GM23338 (cell line): ENCODE measurements around the gene SMIM14. TPM values are rescaled to one million over a fixed set of nuclear protein-coding genes. Genes with fewer than 3 reads are reported as not detected.
"Not testable (repeated sequence)": the region's sequence is repeated elsewhere in the genome, so short reads cannot be mapped to it uniquely, and the experiment has no call there.

Experiments
- ATAC-seq: fragments of 200-7000 bp; cut with Tn5 transposase; 3 replicates; pipeline ENCODE4 v1.9.1; 2020
- DNase-seq: peaks from one replicate; pipeline ENCODE4 v3.0.0-alpha.2; 2015; ENCODE audit warnings: low spot score
- H2AFZ ChIP-seq: fragments of 200-600 bp; sonication (generic); 2 replicates; pipeline ENCODE4 v1.8.0; 2016; ENCODE audit warnings: antibody characterized with exemption, mild to moderate bottlenecking, moderate library complexity
- H3F3A ChIP-seq: fragments of 200-600 bp; sonication (generic); replicated peaks from 2 replicates; pipeline ENCODE4 v1.8.0; 2017; ENCODE audit warnings: antibody characterized with exemption, mixed run types, low read depth
- H3K27ac ChIP-seq: fragments of 200-600 bp; sonication (generic); 2 replicates; pipeline ENCODE4 v1.6.1; 2016; ENCODE audit warnings: low read depth
- H3K27me3 ChIP-seq: fragments of 200-600 bp; sonication (generic); 2 replicates; pipeline ENCODE4 v1.8.0; 2016; ENCODE audit warnings: mild to moderate bottlenecking, mixed run types, moderate library complexity; ENCODE audit not compliant: insufficient read depth
- H3K36me3 ChIP-seq: fragments of 200-600 bp; sonication (generic); 2 replicates; pipeline ENCODE4 v1.8.0; 2016; ENCODE audit warnings: mild to moderate bottlenecking; ENCODE audit not compliant: insufficient read depth
- H3K4me1 ChIP-seq: fragments of 200-600 bp; sonication (generic); 2 replicates; pipeline ENCODE4 v1.8.0; 2016; ENCODE audit warnings: mild to moderate bottlenecking, moderate library complexity; ENCODE audit not compliant: insufficient read depth
- H3K4me2 ChIP-seq: fragments of 200-600 bp; sonication (generic); 2 replicates; pipeline ENCODE4 v1.7.1; 2017; ENCODE audit warnings: mixed run types
- H3K4me3 ChIP-seq: fragments of 200-600 bp; sonication (generic); 2 replicates; pipeline ENCODE4 v1.6.1; 2016; ENCODE audit warnings: mixed run types
- H3K79me2 ChIP-seq: fragments of 200-600 bp; sonication (generic); replicated peaks from 2 replicates; pipeline ENCODE4 v1.8.0; 2017; ENCODE audit warnings: mild to moderate bottlenecking; ENCODE audit not compliant: insufficient read depth
- H3K9me2 ChIP-seq: fragments of 200-600 bp; sonication (generic); 2 replicates; pipeline ENCODE4 v1.8.0; 2017; ENCODE audit not compliant: insufficient read depth
- H4K20me1 ChIP-seq: fragments of 200-600 bp; sonication (generic); replicated peaks from 2 replicates; pipeline ENCODE4 v1.8.0; 2017; ENCODE audit warnings: mild to moderate bottlenecking; ENCODE audit not compliant: insufficient read depth
- H3K27ac Mint-ChIP-seq: 2 replicates; pipeline ENCODE4 v1.8.0; 2020; ENCODE audit warnings: inconsistent platforms, mild to moderate bottlenecking, moderate library complexity, mixed read lengths
- H3K27me3 Mint-ChIP-seq: 3 replicates; pipeline ENCODE4 v1.8.0; 2022; ENCODE audit warnings: low read depth, mild to moderate bottlenecking, moderate library complexity, mixed read lengths, inconsistent platforms; ENCODE audit not compliant: insufficient read depth, poor library complexity
- H3K36me3 Mint-ChIP-seq: 3 replicates; pipeline ENCODE4 v1.8.0; 2021; ENCODE audit warnings: low read depth, mild to moderate bottlenecking, inconsistent platforms, moderate library complexity, mixed read lengths
- H3K4me1 Mint-ChIP-seq: 3 replicates; pipeline ENCODE4 v1.8.0; 2020; ENCODE audit warnings: mild to moderate bottlenecking, inconsistent platforms, mixed read lengths
- H3K4me3 Mint-ChIP-seq: 3 replicates; pipeline ENCODE4 v1.8.0; 2021; ENCODE audit warnings: moderate library complexity, mild to moderate bottlenecking, inconsistent platforms, mixed read lengths
- H3K9me3 Mint-ChIP-seq: 3 replicates; pipeline ENCODE4 v1.8.0; 2020; ENCODE audit warnings: moderate library complexity, mild to moderate bottlenecking, inconsistent platforms, mixed read lengths
- polyA plus RNA-seq: library from polyadenylated mRNA; unstranded; fragments of >200 nt; fragmentation: Nextera tagmentation; extraction: Ambion mirVana; gene quantifications from 2 replicates; pipeline ENCODE4 v1.2.1, GENCODE V29; 2016
- total RNA-seq: library from RNA; depleted of rRNA; stranded (reverse); fragments of >200 nt; shearing (Covaris generic); gene quantifications from 2 replicates; pipeline ENCODE4 v1.2.3, GENCODE V29; 2014
- TF ChIP-seq, protein P1 (sequence below): fragments of 250-450 bp; sonication (Bioruptor Pico); IDR thresholded peaks from 2 replicates; pipeline ENCODE4 v1.5.0; 2020; ENCODE audit warnings: mild to moderate bottlenecking, moderate library complexity

The SMIM14 gene
- total and polyA plus RNA-seq, 2 experiments from 2014 or later: 29.0 to 52.6 TPM

- TF ChIP-seq, protein P1, sequence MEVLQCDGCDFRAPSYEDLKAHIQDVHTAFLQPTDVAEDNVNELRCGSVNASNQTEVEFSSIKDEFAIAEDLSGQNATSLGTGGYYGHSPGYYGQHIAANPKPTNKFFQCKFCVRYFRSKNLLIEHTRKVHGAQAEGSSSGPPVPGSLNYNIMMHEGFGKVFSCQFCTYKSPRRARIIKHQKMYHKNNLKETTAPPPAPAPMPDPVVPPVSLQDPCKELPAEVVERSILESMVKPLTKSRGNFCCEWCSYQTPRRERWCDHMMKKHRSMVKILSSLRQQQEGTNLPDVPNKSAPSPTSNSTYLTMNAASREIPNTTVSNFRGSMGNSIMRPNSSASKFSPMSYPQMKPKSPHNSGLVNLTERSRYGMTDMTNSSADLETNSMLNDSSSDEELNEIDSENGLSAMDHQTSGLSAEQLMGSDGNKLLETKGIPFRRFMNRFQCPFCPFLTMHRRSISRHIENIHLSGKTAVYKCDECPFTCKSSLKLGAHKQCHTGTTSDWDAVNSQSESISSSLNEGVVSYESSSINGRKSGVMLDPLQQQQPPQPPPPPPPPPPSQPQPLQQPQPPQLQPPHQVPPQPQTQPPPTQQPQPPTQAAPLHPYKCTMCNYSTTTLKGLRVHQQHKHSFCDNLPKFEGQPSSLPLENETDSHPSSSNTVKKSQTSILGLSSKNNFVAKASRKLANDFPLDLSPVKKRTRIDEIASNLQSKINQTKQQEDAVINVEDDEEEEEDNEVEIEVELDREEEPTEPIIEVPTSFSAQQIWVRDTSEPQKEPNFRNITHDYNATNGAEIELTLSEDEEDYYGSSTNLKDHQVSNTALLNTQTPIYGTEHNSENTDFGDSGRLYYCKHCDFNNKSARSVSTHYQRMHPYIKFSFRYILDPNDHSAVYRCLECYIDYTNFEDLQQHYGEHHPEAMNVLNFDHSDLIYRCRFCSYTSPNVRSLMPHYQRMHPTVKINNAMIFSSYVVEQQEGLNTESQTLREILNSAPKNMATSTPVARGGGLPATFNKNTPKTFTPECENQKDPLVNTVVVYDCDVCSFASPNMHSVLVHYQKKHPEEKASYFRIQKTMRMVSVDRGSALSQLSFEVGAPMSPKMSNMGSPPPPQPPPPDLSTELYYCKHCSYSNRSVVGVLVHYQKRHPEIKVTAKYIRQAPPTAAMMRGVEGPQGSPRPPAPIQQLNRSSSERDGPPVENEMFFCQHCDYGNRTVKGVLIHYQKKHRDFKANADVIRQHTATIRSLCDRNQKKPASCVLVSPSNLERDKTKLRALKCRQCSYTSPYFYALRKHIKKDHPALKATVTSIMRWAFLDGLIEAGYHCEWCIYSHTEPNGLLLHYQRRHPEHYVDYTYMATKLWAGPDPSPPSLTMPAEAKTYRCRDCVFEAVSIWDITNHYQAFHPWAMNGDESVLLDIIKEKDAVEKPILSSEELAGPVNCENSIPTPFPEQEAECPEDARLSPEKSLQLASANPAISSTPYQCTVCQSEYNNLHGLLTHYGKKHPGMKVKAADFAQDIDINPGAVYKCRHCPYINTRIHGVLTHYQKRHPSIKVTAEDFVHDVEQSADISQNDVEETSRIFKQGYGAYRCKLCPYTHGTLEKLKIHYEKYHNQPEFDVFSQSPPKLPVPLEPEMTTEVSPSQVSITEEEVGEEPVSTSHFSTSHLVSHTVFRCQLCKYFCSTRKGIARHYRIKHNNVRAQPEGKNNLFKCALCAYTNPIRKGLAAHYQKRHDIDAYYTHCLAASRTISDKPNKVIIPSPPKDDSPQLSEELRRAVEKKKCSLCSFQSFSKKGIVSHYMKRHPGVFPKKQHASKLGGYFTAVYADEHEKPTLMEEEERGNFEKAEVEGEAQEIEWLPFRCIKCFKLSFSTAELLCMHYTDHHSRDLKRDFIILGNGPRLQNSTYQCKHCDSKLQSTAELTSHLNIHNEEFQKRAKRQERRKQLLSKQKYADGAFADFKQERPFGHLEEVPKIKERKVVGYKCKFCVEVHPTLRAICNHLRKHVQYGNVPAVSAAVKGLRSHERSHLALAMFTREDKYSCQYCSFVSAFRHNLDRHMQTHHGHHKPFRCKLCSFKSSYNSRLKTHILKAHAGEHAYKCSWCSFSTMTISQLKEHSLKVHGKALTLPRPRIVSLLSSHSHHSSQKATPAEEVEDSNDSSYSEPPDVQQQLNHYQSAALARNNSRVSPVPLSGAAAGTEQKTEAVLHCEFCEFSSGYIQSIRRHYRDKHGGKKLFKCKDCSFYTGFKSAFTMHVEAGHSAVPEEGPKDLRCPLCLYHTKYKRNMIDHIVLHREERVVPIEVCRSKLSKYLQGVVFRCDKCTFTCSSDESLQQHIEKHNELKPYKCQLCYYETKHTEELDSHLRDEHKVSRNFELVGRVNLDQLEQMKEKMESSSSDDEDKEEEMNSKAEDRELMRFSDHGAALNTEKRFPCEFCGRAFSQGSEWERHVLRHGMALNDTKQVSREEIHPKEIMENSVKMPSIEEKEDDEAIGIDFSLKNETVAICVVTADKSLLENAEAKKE (CRISPR knock-in tag): no peak
Observed at GRCh38 chr4:39682138-39682537, 43.5 kb upstream of the SMIM14 start (continued).

- H3K4me1 Mint-ChIP-seq, H3K4me1 ChIP-seq, H3K36me3 Mint-ChIP-seq, H3K9me3 Mint-ChIP-seq, H4K20me1 ChIP-seq, H3K4me2 ChIP-seq, H3K4me3 Mint-ChIP-seq, H3K9me2 ChIP-seq, H3K36me3 ChIP-seq, H3K27ac Mint-ChIP-seq, H3F3A ChIP-seq, H3K4me3 ChIP-seq, H3K79me2 ChIP-seq, H3K27me3 ChIP-seq, H3K27me3 Mint-ChIP-seq: not testable (repeated sequence)
- ATAC-seq (peak; percentile 83), DNase-seq (peak; percentile 35)
- Histone ChIP-seq H2AFZ (peak overlapping the region; percentile 89), H3K27ac (0 out of 2 replicates have a peak overlapping the region, but pooled peaks have one; percentile 50)
Observed at GRCh38 chr4:39681003-39681402, 42.3 kb upstream of the SMIM14 start.

DNA sequence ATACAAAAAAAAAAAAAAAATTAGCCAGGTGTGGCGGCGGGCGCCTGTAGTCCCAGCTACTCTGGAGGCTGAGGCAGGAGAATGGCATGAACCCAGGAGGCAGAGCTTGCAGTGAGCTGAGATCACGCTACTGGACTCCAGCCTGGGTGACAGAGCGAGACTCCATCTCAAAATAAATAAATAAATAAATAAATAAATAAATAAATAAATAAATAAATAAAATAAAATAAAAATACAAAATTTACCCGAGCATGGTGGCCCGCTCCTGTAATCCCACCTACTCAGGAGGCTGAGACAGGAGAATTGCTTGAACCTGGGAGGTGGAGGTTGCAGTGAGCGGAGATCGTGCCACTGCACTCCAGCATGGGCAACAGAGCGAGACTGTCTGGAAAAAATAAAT, 37.0 kb upstream of the SMIM14 start:
- not testable (repeated sequence) for H3K4me3 Mint-ChIP-seq, H3K9me3 Mint-ChIP-seq, H3K4me3 ChIP-seq, DNase-seq, H2AFZ ChIP-seq, H3K27me3 Mint-ChIP-seq, H3K36me3 ChIP-seq, H4K20me1 ChIP-seq, H3K36me3 Mint-ChIP-seq, ATAC-seq, H3K4me2 ChIP-seq, H3K27ac ChIP-seq, H3K4me1 Mint-ChIP-seq, H3K9me2 ChIP-seq, H3K27ac Mint-ChIP-seq, H3K27me3 ChIP-seq, H3K4me1 ChIP-seq, H3K79me2 ChIP-seq, H3F3A ChIP-seq

GRCh38 chr4:39670296-39670695, 31.6 kb upstream of the SMIM14 start:
- H3K27me3 ChIP-seq, H3K36me3 ChIP-seq, H3K9me2 ChIP-seq, H3K4me3 Mint-ChIP-seq, H4K20me1 ChIP-seq, H2AFZ ChIP-seq, DNase-seq, H3K4me3 ChIP-seq, H3K36me3 Mint-ChIP-seq, H3K9me3 Mint-ChIP-seq, H3K27ac ChIP-seq, H3K27me3 Mint-ChIP-seq, ATAC-seq, H3K4me2 ChIP-seq, H3K4me1 Mint-ChIP-seq, H3F3A ChIP-seq, H3K4me1 ChIP-seq, H3K79me2 ChIP-seq, H3K27ac Mint-ChIP-seq: not testable (repeated sequence)
